T-helper 2 cell (primary cell): ENCODE measurements around the gene MKX.

ENCODE experiments used
- DNase-seq, 5 experiments: peaks; one replicate each; pipeline versions ENCODE4 v3.0.0 to v3.0.0-alpha.2; 2012 to 2022
- total RNA-seq, 2 donors: gene quantifications; one replicate each; lab custom pipeline; 2026; lab: John Stamatoyannopoulos, UW

Gene MKX, protein sequence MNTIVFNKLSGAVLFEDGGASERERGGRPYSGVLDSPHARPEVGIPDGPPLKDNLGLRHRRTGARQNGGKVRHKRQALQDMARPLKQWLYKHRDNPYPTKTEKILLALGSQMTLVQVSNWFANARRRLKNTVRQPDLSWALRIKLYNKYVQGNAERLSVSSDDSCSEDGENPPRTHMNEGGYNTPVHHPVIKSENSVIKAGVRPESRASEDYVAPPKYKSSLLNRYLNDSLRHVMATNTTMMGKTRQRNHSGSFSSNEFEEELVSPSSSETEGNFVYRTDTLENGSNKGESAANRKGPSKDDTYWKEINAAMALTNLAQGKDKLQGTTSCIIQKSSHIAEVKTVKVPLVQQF
- 0 to 0.34 reads per million in 2 donors for total RNA-seq

DNA sequence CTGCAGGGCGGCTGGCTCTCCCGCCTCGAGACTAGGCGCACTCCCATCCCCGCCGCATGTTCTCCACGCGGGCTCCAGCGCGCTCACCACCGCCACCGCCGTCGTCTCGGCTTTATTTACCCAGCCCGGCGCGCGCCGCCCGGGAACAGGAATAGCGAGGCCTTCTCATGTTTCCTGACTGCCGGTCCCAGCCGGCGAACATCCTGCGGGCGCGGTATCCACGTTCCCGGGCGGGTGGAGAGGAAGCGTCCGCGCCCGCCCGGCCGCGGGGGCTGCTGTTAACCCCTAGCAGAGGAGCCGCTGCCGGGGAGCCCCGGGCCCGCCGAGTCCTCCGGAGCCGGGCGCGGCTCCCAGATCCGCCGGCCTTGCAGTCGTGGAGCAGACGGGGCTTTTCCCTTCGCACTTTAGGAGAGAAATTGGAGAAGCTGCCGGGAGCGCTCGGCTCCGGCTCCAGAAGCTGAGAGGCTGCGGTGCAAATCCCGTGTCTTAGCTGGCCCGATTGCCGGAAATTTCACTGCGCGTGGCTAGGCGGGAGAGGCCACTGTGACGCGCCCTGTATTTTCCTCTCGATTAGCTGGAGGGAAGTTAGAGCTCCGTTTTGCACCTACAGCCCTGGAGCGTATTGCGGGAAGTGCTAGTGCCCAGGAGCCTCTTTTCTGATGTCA lies at the start of gene MKX:
Gene MKX (minus strand): TSS at position 88 of the 665 bp plus-strand sequence. CDS start 2,404 bp downstream, outside the sequence.
- DNase-seq: peak in 3 of 5 experiments; percentile 18 to 25 (median 20)

DNA sequence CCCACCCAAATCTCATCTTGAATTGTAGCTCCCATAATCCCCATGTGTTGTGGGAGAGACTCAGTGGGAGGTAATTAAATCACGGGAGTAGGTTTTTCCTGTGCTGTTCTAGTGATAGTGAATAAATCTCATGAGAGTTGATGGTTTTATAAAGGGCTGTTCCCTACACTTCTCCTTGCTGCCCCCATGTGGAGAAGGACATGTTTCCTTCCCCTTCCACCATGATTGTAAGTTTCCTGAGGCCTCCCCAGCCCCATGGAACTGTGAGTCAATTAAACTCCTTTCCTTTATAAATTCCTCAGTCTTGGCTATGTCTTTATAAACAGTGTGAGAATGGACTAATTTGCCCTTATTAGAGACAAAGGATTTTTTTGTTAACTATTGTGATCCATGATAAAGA lies 48.5 kb upstream of the MKX start:
- DNase-seq: no peak

DNA sequence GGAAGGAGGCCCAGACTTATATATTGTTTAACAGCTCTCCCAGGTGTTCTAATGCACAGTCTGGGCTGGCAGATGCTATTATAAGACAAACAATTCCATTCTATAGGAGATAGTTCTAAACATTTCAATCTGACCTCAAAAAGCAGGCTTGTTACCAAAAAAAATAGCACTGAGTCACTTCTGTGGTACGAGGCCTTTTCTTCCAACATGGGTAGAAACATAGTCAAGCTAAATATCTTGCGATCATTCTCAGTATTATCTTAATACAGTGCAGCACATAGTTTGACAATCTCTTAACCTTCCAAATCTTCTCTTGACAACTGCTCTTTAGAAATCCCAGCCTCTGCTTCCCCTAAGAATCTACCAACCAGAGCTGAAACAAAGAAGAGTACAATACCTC lies 46.6 kb upstream of the MKX start:
- DNase-seq: no peak

DNA sequence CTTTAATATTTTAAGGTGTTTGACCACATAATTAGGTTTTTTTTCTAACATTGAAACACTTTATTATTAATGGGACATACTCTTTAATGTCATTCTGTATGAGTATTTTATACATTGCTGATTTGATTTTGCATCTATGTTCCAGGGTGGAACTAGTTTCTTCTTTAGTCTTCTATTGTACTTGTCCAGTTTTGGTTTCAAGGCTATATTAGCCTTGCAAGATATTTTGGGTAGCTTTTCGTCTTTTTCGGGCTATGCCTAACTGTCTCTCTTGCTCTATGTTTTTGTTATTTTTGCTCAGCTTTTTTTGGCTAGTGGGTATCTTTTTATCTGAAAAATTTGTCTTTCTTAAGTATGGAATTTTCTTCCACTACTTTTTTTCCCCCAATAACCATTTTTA lies 38.7 kb upstream of the MKX start:
- no peak for DNase-seq

DNA sequence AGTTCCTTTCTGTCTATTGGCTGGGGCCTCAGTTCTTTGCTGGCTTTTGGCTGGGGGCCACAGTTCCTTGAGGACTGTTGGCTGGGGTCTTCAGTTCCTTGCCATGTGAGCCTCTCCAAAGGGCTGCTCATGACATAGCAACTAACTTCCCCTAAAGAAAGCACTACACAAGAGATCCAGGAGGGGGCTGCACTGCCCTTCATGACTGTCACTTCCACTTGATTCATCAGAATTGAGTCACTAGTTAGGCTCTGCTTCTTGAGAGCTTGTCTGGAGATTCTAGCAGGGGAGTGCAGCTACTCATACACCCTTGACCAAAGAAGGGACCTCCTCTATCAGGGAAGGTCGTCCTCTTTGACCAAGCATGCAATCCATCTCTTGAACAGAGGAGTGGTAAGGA lies 38.0 kb upstream of the MKX start:
- peak in 2 of 5 experiments; percentile 6 to 14 for DNase-seq

DNA sequence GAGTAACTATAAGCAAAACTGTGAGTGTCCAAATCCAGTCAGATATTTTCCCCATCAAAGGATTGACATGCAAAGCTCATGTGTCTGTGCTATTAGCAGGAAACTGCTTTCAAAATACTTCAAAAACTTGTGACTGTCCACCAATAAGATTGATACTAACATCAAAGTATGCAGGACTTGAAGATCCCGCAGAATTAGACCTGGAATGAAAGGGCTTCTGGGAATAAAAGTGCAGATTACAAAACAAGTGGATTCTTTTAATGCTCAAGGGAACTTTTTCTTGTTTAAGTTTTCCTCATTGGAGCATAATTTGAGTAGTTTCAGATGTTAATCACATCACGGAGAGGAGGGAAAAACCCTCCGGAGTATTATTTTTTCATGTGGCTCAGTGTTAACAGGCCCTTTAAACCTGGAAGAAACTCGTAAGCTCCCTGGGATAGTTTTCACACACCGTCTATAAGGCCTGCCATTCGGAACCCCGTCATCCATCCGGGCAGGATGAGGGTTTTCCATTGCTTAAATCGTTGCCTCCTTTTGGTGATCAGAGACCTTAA lies 33.9 kb upstream of the MKX start:
- no peak for DNase-seq

DNA sequence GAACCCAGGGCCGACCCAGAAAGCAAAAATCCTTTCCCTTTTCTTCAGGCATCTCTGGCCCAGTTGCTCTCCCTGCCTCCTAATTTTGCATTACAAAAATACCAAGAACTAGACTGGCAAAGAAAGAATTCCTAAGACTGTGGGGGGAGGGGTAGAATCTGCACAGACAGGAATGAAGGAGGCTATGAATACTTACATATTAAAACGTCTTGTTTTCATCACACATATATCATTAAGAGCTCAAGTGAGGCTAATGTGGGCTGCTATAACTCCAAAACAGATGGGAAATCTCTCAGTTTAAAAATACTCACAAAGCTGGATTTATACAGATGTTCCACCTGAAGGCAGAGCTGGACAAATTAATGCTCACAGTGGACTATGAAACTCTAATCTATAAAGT lies 29.2 kb upstream of the MKX start:
- no peak for DNase-seq

DNA sequence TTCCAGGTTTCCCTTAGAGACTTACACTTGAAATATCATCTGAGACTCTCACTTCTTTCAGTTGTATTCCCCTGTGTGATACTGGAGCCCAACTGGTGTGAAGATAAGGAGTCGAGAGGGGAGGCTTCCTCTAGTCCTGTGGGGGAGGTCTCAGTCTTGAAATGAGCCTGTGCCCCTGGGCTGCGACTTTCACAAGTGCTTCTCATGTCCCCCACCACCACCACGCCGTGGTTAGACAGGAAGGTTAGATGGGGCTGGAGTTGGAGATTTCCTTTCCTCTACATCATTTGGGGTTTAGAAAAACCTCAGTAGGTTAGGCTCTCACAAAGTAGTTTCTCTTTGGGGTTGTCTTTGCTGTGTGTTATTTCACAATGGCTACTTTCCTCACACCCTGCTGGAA lies 25.6 kb upstream of the MKX start:
- DNase-seq: peak in 1 of 5 experiments; percentile 36

DNA sequence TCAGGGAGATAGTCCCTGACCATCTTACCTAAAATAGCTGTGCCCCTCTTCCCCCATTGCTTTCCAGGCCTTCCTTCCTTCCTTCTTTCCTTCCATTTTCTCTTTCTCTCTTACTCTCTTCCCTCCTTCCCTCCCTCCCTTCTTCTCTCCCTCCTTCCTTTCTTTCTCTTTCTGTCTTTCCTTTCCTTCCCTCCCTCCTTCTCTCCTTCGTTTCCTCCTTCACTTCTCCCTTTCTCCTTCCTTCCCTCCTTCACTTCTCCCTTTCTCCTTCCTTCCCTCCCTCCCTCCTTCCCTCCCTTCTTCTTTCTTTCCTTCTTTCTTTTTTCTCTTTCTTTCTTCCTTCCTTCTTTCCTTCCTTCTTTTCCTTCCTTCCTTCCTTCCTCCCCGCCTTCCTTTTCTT lies 24.6 kb upstream of the MKX start:
- DNase-seq: no peak

DNA sequence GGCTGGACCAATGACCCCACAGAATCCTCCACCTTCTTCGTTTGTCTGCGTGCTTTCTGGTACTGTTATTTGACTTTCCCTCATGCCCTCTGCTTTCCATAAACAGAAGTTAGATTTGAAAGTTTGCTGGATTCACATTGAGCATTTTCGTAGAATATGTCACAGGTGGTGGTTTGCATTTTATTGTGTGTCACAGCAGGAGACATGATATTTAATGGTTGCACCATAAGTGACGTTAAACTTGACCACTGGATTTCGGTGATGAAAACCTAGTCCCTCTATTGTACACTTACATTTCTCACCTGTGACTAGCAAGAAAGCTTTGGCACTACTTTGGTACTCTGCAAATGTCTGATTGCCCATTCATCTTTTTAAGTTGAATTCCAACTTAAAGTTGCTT lies 15.2 kb upstream of the MKX start:
- no peak for DNase-seq

DNA sequence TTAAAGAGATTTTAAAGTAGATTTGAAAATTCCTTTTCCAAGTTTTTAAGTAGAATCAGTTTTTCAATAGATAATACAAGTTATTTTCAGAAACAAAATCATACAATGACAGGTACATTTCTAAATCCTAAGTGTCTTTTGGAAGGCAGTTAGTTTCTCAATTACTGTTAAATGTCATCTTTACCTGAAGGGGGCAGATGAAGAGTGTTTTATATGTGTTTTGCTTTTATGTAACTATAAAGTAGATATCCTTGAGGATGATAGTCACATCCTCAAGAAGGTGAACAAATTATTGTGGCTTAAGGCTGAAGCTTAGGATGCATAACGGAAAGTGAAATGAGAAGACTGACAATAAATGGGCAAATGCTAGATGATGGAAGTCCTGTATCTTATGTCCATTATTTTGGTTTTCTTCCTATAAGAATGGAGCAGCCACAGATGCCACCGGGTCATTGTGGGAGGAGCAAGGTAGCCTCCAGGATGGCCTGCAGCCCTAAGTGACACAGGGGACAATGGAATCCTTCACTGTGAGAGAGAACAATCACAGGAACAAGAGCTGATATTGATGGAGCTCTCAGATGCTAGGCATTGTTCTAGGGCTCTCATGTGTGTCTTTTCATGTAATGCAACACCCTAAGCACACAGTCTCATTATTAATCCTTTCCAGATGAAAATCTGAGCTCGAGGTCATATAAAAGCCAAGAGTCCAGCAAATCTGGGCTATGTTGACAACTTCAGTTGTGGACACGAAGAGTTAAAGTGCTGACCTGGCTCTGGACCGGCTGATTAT lies 14.1 kb upstream of the MKX start:
- no peak for DNase-seq

DNA sequence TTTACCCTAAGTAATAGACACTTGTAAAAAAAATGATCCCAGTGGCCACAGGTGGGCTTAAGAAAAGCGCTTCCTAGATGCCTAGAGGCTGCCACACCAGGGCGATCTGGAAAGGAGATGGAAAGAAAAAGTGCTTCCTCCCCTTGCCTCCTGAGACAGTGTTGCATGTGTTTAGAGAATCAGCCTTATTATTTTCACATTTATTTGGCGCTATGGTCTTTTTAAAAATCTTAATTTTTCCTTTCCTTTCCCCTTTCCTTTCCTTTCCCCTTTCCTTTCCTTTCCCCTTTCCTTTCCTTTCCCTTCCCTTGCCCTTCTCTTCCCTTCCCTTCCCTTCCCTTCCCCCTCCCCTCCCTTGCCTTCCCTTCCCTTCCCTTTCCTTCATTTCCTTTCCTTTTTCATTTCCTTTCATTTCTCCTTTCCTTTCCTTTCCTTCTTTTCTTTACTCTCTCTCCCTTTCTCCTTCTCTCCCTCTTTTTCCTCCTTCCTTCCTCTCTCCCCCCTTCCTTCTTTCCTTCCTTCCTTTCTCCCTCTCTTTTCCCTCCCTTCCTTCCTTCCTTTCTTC lies 7.1 kb upstream of the MKX start:
- DNase-seq: no peak

DNA sequence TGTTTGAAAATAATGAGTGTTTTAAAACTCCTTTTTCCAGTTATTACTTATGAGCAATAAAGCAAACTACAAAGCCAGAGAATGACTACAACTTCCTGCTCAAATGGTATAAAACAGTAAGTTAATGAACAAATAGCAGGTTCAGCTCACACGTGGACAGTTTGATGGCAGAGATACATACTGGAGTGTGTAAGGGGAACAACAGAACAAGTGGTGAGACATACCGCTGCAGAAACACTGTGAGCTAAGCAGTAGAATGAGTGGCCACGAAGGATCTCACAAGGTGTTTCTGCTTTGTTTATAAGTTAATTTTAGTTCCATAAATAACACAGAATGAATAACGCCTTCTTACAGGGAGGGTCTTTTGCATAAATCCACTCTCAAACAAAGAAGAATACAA lies 3.0 kb upstream of the MKX start:
- no peak for DNase-seq

DNA sequence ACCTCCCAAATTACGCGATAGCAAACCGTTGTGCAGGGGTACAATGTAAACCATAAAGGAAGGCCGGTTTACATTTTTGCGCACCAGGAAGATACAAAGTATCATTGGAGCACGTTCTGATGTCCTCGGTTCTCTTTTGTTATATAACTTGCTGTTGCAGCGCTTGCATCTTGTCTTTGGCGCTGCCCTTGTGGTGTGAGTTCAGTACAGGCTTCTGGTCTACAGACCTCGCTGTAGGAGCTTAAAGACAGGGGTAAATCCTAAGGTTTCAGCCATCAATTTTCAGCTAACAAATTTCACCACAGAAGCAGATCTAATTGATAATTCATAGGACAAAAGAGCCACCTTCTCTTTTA lies 1.5 kb upstream of the MKX start:
- no peak for DNase-seq

DNA sequence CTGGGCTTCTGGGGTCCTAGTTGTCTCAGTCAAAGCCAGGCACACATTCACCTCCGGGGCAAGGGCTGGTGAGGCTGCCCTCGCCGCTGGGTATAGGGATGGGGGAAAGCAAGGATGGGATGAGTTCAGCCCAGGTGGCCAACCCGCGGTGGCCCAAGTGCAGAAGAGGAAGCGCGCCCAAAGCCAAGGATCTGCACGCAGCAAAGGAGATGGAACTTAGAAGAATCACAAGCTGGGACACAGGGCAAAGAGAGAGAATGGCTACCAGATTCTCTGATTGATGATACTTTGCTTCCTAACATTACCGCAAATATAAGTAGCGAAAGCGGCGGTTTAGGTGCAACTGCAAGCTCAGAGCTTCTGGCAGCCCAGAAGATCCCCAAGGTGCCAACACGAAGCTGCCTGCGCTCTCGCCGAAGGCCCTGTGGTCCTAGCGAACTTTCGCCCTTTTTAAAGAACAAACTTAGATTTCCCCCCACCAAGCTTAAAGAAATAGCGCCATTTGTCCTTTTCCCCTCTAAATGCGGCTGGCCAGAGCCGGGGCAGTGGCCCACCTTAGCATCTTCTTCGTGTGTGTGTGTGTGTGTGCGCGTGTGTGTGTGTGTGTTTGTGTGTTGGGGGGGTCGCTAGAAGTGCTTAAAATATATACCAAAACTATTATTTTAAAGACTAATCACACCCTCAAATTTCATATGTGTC lies 927 bp upstream of the MKX start:
- DNase-seq: peak in 1 of 5 experiments; percentile 45

DNA sequence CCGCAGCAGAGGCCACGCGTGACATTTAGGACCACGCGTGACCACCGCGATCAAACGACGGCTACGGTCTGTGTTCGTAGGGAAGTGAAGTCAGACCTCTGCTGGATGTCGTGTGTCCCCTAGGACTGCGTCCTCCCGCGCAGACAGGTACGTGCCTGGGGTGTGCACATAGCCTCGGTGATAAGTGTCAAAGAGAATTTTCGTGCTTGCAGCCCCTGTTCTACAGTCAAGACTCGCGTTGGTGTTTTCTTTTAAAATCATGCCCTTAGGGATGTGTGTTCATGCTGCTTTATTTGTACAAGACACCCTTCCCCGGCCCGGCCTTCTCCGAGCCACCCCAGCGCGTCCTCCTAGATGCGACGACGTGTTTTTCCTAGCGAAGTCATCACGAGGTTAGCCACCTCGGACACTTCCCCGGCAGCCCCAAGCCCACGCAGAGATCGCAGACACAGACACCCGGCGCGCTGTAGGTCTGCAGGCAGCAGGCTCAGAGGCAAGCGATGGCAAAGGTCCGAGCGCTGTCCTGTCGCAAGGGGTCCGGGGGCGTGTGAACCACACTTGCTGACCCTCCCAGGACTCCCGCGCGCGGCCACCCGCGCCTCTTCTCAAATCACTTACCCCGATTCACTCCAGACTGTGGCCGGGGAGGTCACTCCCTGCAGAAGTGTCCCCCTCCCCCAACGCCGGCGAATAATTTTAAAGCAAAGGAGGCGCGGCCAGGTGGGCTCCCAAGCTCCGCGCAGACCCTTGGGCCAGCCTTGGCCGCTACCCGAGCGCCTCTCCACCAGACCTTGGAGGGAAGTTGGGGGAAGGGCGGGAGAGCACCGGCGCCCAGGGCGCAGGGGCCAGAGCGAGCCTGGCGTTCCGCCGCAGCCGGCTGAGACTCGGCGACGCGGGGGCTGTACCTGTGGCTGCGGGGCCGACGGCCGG lies 552 bp downstream of the MKX start:
- DNase-seq: peak in 2 of 5 experiments; percentile 1 to 29

DNA sequence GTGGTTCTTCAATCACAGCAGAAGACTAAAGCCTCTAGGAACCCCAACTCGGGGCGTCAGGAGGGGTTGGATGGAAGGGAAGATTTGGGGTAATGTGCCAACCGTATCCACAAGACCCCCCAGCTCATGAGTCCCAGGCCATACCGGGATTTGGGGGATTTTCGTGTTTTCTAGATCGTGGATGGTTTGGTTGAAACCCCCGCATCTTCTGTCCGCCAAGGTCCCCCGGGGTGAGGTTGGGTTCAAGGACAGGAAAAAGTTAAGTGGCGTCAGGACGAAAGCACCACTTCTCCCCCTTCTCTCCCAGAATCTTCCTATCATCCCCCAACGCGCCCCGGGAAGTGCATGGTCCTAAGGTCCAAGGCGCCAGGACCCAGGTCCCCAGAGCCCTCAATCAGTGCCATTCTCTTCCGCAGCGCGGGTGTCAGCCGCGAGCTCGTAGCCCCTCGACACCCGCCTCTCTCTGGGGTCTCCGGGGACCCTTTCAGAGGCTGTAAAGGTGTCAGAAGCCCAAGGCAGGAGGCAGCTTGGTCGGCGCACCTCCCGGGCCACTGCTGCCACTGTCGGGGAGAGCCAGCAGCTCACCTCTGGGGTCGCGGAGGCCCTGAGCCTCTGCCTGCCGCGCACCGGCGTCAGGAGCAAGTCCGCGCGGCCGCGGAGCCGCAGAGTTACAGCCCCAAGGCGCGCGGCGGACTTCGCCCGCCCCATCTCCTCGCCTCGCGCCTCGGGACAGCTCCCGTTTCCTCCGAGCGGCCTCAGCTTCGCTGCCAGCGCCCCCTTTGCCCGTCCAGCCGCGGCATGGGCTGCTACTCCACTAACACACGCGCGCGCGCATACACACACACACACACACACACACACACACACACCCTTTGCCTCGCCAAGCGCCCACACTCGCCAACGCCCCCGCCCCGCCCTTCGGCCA lies 1.5 kb downstream of the MKX start:
- peak in 2 of 5 experiments; percentile 8 to 34 for DNase-seq

DNA sequence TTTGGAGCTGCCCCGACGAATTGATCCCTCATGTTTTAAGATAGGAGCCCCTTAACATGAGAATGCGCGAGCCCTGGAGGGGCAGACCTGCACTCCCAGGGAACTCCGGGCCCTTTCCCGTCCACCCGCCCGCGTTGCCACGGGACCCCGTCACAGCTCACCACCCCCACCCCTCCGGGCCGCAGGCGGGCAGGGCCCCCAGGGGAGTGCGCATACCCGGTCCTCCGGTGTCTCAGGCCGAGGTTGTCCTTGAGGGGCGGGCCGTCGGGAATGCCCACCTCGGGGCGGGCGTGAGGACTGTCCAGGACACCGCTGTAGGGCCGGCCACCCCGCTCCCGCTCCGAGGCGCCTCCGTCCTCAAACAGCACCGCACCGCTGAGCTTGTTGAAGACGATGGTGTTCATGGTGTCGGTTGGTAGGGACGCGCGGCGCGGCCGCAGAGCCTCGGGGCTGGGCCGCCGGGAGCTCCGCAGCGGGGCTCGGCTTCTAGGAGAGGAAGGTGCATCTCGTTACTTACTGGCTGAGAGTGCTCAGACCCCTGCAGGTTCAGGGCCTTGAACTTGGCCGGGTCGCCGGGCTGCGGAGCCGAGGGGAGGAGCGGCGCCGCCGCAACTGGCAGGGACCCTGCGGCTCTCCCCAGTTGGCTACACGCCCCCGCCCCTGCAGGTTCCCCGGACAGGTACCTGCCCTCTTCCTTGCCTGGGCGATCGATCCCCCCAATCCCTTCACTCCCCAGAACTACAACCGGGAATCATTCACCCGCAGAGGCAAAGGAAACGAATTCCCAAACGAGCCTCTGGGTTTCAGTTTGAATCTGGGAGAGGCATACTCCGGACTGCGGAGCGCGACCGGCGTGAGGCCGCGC lies 2.4 kb downstream of the MKX start:
- peak in 2 of 5 experiments; percentile 12 to 48 for DNase-seq
